SK-N-SH (cell line): ENCODE data around the gene ADCY10. TPM values are rescaled to one million over a fixed set of nuclear protein-coding genes. Genes with fewer than 3 reads are reported as not detected.

Experiments
- CTCF ChIA-PET: fragments of 300-600, 350-600 bp; formaldehyde crosslinking; extraction: SDS; loops from one replicate; lab custom pipeline; 2021; lab: Yijun Ruan, JAX
- POLR2A ChIA-PET: fragments of 350-600 bp; sonication (Branson Sonifier 250); formaldehyde crosslinking; extraction: SDS; loops from one replicate; lab custom pipeline; 2020; ENCODE audit warnings: antibody characterized with exemption, inconsistent platforms; lab: Yijun Ruan, JAX
- DNase-seq: peaks from one replicate; pipeline ENCODE4 v3.0.0; 2012
- H2AFZ ChIP-seq: fragments of 200-600 bp; sonication (generic); 2 replicates; pipeline ENCODE4 v1.8.1; 2016; ENCODE audit warnings: antibody characterized with exemption, mild to moderate bottlenecking, low read depth
- H3F3A ChIP-seq: fragments of 200-600 bp; sonication (generic); replicated peaks from 2 replicates; pipeline ENCODE3; 2016; ENCODE audit warnings: antibody characterized with exemption, mild to moderate bottlenecking; ENCODE audit not compliant: insufficient read depth
- H3K27ac ChIP-seq, 2 experiments: fragments of 200-500 bp in 1 of 2; fragments of 200-600 bp in 1 of 2; sonication (Bioruptor generic) in 1 of 2; sonication (generic), shearing (Covaris generic) in 1 of 2; 2 replicates each; pipeline versions ENCODE4 v1.5.1 to v1.6.1; 2014 to 2016; ENCODE audit warnings: low read depth in 2 of 2, inconsistent platforms in 1 of 2, low read length in 1 of 2, mild to moderate bottlenecking in 1 of 2, mixed read lengths in 1 of 2
- H3K27me3 ChIP-seq: fragments of 200-600 bp; sonication (generic), shearing (Covaris generic); 2 replicates; pipeline ENCODE4 v1.6.1; 2016; ENCODE audit warnings: mixed run types; ENCODE audit not compliant: insufficient read depth
- H3K36me3 ChIP-seq, 2 experiments: fragments of 200-500 bp in 1 of 2; fragments of 200-600 bp in 1 of 2; sonication (Bioruptor generic) in 1 of 2; sonication (generic) in 1 of 2; replicated peaks in 1 of 2; 2 replicates each; pipeline versions ENCODE3 to v1.5.1; 2014 to 2016; ENCODE audit warnings: low read length in 1 of 2, mild to moderate bottlenecking in 1 of 2; ENCODE audit not compliant: insufficient read depth in 2 of 2, control insufficient read depth in 1 of 2
- H3K4me1 ChIP-seq, 2 experiments: fragments of 200-500 bp in 1 of 2; fragments of 200-600 bp in 1 of 2; sonication (Bioruptor generic) in 1 of 2; sonication (generic), shearing (Covaris generic) in 1 of 2; 2 replicates each; pipeline versions ENCODE4 v1.5.1 to v1.6.1; 2014 to 2016; ENCODE audit warnings: low read depth in 1 of 2, low read length in 1 of 2, mixed run types in 1 of 2; ENCODE audit not compliant: insufficient read depth in 2 of 2, control insufficient read depth in 1 of 2
- H3K4me2 ChIP-seq: fragments of 200-600 bp; sonication (generic), shearing (Covaris generic); 2 replicates; pipeline ENCODE4 v1.6.1; 2017; ENCODE audit warnings: mixed run types
- H3K4me3 ChIP-seq, 2 experiments: fragments of 200-500 bp in 1 of 2; fragments of 200-600 bp in 1 of 2; sonication (Bioruptor generic) in 1 of 2; sonication (generic), shearing (Covaris generic) in 1 of 2; 2 replicates each; pipeline versions ENCODE4 v1.5.1 to v1.8.1; 2014 to 2016; ENCODE audit warnings: low read depth in 2 of 2, inconsistent platforms in 1 of 2, low read length in 1 of 2, mild to moderate bottlenecking in 1 of 2, mixed read lengths in 1 of 2, moderate library complexity in 1 of 2
- H3K79me2 ChIP-seq: fragments of 200-600 bp; sonication (generic); 2 replicates; pipeline ENCODE4 v1.8.1; 2017; ENCODE audit warnings: mild to moderate bottlenecking; ENCODE audit not compliant: insufficient read depth
- H3K9ac ChIP-seq: fragments of 200-600 bp; sonication (generic); 2 replicates; pipeline ENCODE4 v1.6.1; 2017; ENCODE audit warnings: mixed run types
- H3K9me2 ChIP-seq: fragments of 200-600 bp; sonication (generic); 2 replicates; pipeline ENCODE4 v1.6.1; 2017; ENCODE audit warnings: mixed run types
- H3K9me3 ChIP-seq: fragments of 200-600 bp; sonication (generic); 2 replicates; pipeline ENCODE4 v1.6.1; 2017; ENCODE audit warnings: mixed run types, mild to moderate bottlenecking, moderate library complexity
- H4K20me1 ChIP-seq: fragments of 200-600 bp; sonication (generic); 2 replicates; pipeline ENCODE4 v1.6.1; 2017; ENCODE audit warnings: mild to moderate bottlenecking, mixed run types; ENCODE audit not compliant: insufficient read depth
- ELF1 ChIP-seq: IDR thresholded peaks from 2 replicates; pipeline ENCODE4 v1.4.0; 2012
- EP300 ChIP-seq, 2 experiments: IDR thresholded peaks; 2 replicates each; pipeline versions ENCODE4 v1.4.0 to v1.6.1; 2012; ENCODE audit warnings: borderline replicate concordance in 1 of 2, low read depth in 1 of 2, low read length in 1 of 2
- GABPA ChIP-seq: IDR thresholded peaks from 2 replicates; pipeline ENCODE4 v1.4.0; 2012; ENCODE audit warnings: low read depth, mild to moderate bottlenecking
- JUND ChIP-seq: IDR thresholded peaks from 2 replicates; pipeline ENCODE4 v1.4.0; 2012
- MEF2A ChIP-seq: IDR thresholded peaks from 2 replicates; pipeline ENCODE4 v1.4.0; 2012; ENCODE audit warnings: low read depth, borderline replicate concordance
- RAD21 ChIP-seq: IDR thresholded peaks from 2 replicates; pipeline ENCODE4 v1.6.1; 2012; ENCODE audit warnings: mild to moderate bottlenecking, low read length
- RXRA ChIP-seq: IDR thresholded peaks from 2 replicates; pipeline ENCODE4 v1.4.0; 2012; ENCODE audit warnings: low read depth, mild to moderate bottlenecking, borderline replicate concordance
- SIN3A ChIP-seq: IDR thresholded peaks from 2 replicates; pipeline ENCODE4 v1.6.1; 2012; ENCODE audit warnings: low read depth, mild to moderate bottlenecking, low read length, moderate library complexity, borderline replicate concordance
- WGBS: methylation state at CpG from one replicate; pipeline ENCODE4 v1.1.6; 2017; ENCODE audit warnings: low lambda C conversion rate; 5-methylcytosine and 5-hydroxymethylcytosine counted together
- polyA plus RNA-seq, 3 experiments: library from polyadenylated mRNA; depleted of rRNA; stranded (reverse); fragments of >200 nt; gene quantifications; 2 replicates each; pipeline ENCODE4 v1.2.3, GENCODE V29; 2012
- TF ChIP-seq, protein P1 (sequence below): fragments of 150-350 bp; IDR thresholded peaks from 2 replicates; pipeline ENCODE4 v1.6.1; 2017; ENCODE audit warnings: antibody characterized with exemption, low read length, low read depth, borderline replicate concordance
- TF ChIP-seq, protein P2 (sequence below): IDR thresholded peaks from 2 replicates; pipeline ENCODE4; 2012
- TF ChIP-seq, protein P3 (sequence below): IDR thresholded peaks from 2 replicates; pipeline ENCODE4 v1.4.0; 2012; ENCODE audit warnings: low read depth, borderline replicate concordance

ADCY10 gene
- polyA plus RNA-seq, 1 of the 3 experiments (the other 2 are of a cell fraction) = 0.10 TPM

DNA sequence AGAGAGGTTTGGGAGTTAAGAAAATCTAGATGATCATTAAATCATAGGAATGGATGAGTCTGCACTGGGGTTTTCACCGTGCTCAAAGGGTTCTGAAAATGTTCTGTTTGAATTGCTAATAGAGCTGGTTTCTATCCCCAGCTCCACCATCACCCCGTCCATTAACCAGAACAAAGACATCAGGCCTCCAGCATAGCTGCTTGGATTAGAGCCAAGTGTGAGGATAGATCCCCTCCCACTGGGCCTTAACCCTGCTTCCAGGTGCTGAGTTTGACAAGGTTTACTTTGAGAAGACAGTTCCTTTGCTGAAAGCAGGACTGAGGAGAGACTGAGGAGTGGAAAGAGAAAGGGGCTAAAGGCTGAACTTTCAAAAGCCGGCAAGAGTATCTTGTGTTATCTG is 143.8 kb downstream of the ADCY10 start:
- Histone ChIP-seq H3K4me2 (no peak overlapping the region), H3F3A (peaks cover 3% of the 10 kb centered on the region), H3K9me2 (no peaks in the 10 kb centered on the region), H3K27me3 (no peaks in the 10 kb centered on the region), H3K4me3 (no peak overlapping the region), H2AFZ (no peak overlapping the region), H3K4me1 (peaks cover 0 to 16% of the 10 kb centered on the region in 2 experiments; a peak in 1 of 4 replicates), H3K9me3 (no peaks in the 10 kb centered on the region), H3K36me3 (peaks cover 65 to 68% of the 10 kb centered on the region in 2 experiments), H4K20me1 (no peaks in the 10 kb centered on the region), H3K27ac (no peak overlapping the region), H3K79me2 (peaks cover 16% of the 10 kb centered on the region), H3K9ac (no peak overlapping the region)
- WGBS = 95% methylated on average over 3 of the region's 3 CpGs
- CTCF ChIA-PET = no interaction called here
- TF ChIP-seq SIN3A = no peak
- no peak for TF ChIP-seq GABPA
- TF ChIP-seq ELF1 = no peak
- TF ChIP-seq, protein P1, sequence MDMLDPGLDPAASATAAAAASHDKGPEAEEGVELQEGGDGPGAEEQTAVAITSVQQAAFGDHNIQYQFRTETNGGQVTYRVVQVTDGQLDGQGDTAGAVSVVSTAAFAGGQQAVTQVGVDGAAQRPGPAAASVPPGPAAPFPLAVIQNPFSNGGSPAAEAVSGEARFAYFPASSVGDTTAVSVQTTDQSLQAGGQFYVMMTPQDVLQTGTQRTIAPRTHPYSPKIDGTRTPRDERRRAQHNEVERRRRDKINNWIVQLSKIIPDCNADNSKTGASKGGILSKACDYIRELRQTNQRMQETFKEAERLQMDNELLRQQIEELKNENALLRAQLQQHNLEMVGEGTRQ = no peak
- no peak for TF ChIP-seq RAD21
- TF ChIP-seq, protein P2, sequence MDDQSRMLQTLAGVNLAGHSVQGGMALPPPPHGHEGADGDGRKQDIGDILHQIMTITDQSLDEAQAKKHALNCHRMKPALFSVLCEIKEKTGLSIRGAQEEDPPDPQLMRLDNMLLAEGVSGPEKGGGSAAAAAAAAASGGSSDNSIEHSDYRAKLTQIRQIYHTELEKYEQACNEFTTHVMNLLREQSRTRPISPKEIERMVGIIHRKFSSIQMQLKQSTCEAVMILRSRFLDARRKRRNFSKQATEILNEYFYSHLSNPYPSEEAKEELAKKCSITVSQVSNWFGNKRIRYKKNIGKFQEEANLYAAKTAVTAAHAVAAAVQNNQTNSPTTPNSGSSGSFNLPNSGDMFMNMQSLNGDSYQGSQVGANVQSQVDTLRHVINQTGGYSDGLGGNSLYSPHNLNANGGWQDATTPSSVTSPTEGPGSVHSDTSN = no peak
- TF ChIP-seq MEF2A = no peak
- TF ChIP-seq, all 33 proteins: peak for 0
- POLR2A ChIA-PET = no interaction called here
- no peak for DNase-seq

DNA sequence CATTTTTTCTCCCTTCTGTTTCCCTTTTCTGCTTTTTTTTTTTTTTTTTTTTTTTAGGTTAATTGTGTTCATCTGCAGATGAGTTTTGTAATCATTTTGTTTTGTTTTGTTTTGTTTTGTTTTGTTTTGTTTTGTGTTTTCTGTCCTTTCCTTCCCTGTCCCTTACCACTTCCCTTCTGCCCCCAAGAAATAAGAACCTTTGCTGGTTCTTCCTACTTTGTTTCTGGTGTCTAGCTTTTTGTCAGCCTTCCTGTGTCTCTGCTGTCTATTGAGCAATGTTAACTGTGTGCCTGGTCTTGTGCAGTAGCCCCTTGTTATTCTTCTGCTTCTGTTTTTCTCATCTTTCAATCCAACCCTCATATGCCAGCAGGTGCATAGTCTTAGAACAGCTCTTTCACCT is 146.2 kb downstream of the ADCY10 start:
- Histone ChIP-seq H3K4me1 (no peaks in the 10 kb centered on the region; a peak in 1 of 4 replicates), H3K9ac (no peak overlapping the region), H3F3A (peaks cover 2% of the 10 kb centered on the region), H2AFZ (no peak overlapping the region), H3K4me3 (no peak overlapping the region), H3K79me2 (peaks cover 40% of the 10 kb centered on the region), H3K4me2 (no peak overlapping the region), H3K27ac (no peak overlapping the region), H4K20me1 (no peaks in the 10 kb centered on the region; the same call in 1 of the 2 replicates), H3K9me2 (no peaks in the 10 kb centered on the region), H3K27me3 (no peaks in the 10 kb centered on the region), H3K36me3 (peaks cover 44 to 56% of the 10 kb centered on the region in 2 experiments), H3K9me3 (no peaks in the 10 kb centered on the region)
- TF ChIP-seq JUND (no peak), ELF1 (no peak), RXRA (no peak), EP300 (IDR thresholded peaks at IDR 0.05; ENCODE audit: borderline replicate concordance in 1 of 2, low read depth in 1 of 2, low read length in 1 of 2) (no peak)
- TF ChIP-seq, protein P3, sequence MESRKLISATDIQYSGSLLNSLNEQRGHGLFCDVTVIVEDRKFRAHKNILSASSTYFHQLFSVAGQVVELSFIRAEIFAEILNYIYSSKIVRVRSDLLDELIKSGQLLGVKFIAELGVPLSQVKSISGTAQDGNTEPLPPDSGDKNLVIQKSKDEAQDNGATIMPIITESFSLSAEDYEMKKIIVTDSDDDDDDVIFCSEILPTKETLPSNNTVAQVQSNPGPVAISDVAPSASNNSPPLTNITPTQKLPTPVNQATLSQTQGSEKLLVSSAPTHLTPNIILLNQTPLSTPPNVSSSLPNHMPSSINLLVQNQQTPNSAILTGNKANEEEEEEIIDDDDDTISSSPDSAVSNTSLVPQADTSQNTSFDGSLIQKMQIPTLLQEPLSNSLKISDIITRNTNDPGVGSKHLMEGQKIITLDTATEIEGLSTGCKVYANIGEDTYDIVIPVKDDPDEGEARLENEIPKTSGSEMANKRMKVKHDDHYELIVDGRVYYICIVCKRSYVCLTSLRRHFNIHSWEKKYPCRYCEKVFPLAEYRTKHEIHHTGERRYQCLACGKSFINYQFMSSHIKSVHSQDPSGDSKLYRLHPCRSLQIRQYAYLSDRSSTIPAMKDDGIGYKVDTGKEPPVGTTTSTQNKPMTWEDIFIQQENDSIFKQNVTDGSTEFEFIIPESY = no peak
- CTCF ChIA-PET = interaction anchor here (0.8 kb wide), 1 partner anchor 35 kb away, joined by 4 read pairs; no protein-coding TSS in a partner anchor
- DNase-seq = no peak
- POLR2A ChIA-PET = no interaction called here
